Lung (tissue), 12 donors: ENCODE results near the gene ATP10A. TPM values are rescaled to one million over a fixed set of nuclear protein-coding genes. Genes with fewer than 3 reads are reported as not detected.

Experiments used
- ATAC-seq: fragments of 200-7000 bp; cut with Tn5 transposase; one replicate; pipeline ENCODE4 v1.9.1; 2020; ENCODE audit warnings: moderate number of reproducible peaks; ENCODE audit not compliant: insufficient read depth, low FRiP score
- DNase-seq, 3 donors: peaks; one replicate each; pipeline ENCODE4 v3.0.0-alpha.2; 2013 to 2017
- H3K27ac ChIP-seq, 2 donors: one replicate each; pipeline ENCODE4 v1.5.1; 2013; ENCODE audit warnings: mild to moderate bottlenecking in 2 of 2, moderate library complexity in 2 of 2, control low read depth in 1 of 2, inconsistent platforms in 1 of 2, low read depth in 1 of 2, low read length in 1 of 2
- H3K27me3 ChIP-seq, 3 donors: one replicate each; pipeline ENCODE4 v1.5.1; 2013; ENCODE audit warnings: low read length in 2 of 3; ENCODE audit not compliant: control insufficient read depth in 3 of 3, insufficient read depth in 3 of 3
- H3K36me3 ChIP-seq, 4 donors: one replicate each; pipeline ENCODE4 v1.5.1; 2013; ENCODE audit warnings: low read length in 4 of 4, mild to moderate bottlenecking in 1 of 4, moderate library complexity in 1 of 4; ENCODE audit not compliant: control insufficient read depth in 4 of 4, insufficient read depth in 4 of 4
- H3K4me1 ChIP-seq, 5 donors: one replicate each; pipeline ENCODE4 v1.5.1; 2013; ENCODE audit warnings: low read length in 5 of 5, mild to moderate bottlenecking in 2 of 5, moderate library complexity in 1 of 5; ENCODE audit not compliant: control insufficient read depth in 5 of 5, insufficient read depth in 5 of 5
- H3K4me3 ChIP-seq: one replicate; pipeline ENCODE4 v1.5.1; 2013; ENCODE audit warnings: mild to moderate bottlenecking, control low read depth, moderate library complexity
- H3K9ac ChIP-seq, 2 donors: one replicate each; pipeline ENCODE4 v1.5.1; 2013; ENCODE audit warnings: low read length in 2 of 2, control low read depth in 1 of 2; ENCODE audit not compliant: insufficient read depth in 1 of 2
- H3K9me3 ChIP-seq, 4 donors: one replicate each; pipeline ENCODE4 v1.5.1; 2013; ENCODE audit warnings: low read length in 3 of 4, mild to moderate bottlenecking in 1 of 4, moderate library complexity in 1 of 4; ENCODE audit not compliant: control insufficient read depth in 4 of 4, insufficient read depth in 3 of 4
- CTCF ChIP-seq: IDR thresholded peaks from 2 replicates; pipeline ENCODE4 v1.5.1; 2012; ENCODE audit warnings: mild to moderate bottlenecking; ENCODE audit errors: control extremely low read depth, extremely low read depth
- WGBS, 2 donors: extraction: QIAGEN DNeasy Blood & Tissue Kit; methylation state at CpG; one replicate each; pipeline ENCODE4 v1.1.7; 2013; 5-methylcytosine and 5-hydroxymethylcytosine counted together
- polyA plus RNA-seq, 2 donors: library from polyadenylated mRNA; stranded (reverse); fragments of 200-250 nt; gene quantifications; one replicate each; pipeline ENCODE4 v1.2.1, GENCODE V29; 2013
- total RNA-seq, 2 donors: library from RNA; depleted of rRNA in 1 of 2; stranded (reverse); fragments of >200 nt in 1 of 2; gene quantifications; one replicate each; pipeline ENCODE4 v1.2.1, GENCODE V29; 2014 to 2021
- donor health status: control.
- donor health status: control.
- donor health status: Bipolar disorder and iron deficiency.
- donor health status: healthy.
- donor health status: DM: yes; HTN: yes; CAD: no.

ATP10A gene
- total and polyA plus RNA-seq, 4 donors = 4.5 to 33.7 (median 6.2) TPM

GRCh38 chr15:25727867-25728600, 135.1 kb downstream of the ATP10A start:
- peaks cover 0 to 2% (median 0%) of the 10 kb centered on the region in 5 donors for H3K4me1 ChIP-seq
- DNase-seq = no peak
- WGBS, 2 donors = 87 to 89% methylated on average over 18 of the region's 18 CpGs
- H3K27ac ChIP-seq = no peak overlapping the region
- no peak overlapping the region for H3K4me3 ChIP-seq
- no peaks in the 10 kb centered on the region for H3K9me3 ChIP-seq
- no peak for ATAC-seq
- H3K27me3 ChIP-seq = no peaks in the 10 kb centered on the region
- no peak for TF ChIP-seq CTCF
- H3K36me3 ChIP-seq = peaks cover 0 to 6% (median 0%) of the 10 kb centered on the region in 4 donors
- no peak overlapping the region for H3K9ac ChIP-seq

GRCh38 chr15:25727116-25727515, 136.0 kb downstream of the ATP10A start:
- Histone ChIP-seq H3K9ac (no peak overlapping the region), H3K27ac (no peak overlapping the region), H3K4me3 (no peak overlapping the region), H3K27me3 (no peaks in the 10 kb centered on the region), H3K9me3 (no peaks in the 10 kb centered on the region), H3K4me1 (peaks cover 0 to 2% (median 0%) of the 10 kb centered on the region in 5 donors), H3K36me3 (peaks cover 0 to 5% (median 0%) of the 10 kb centered on the region in 4 donors)
- 94 to 95% methylated on average over 15 of the region's 15 CpGs for WGBS, 2 donors
- DNase-seq (no peak), ATAC-seq (no peak)
- no peak for TF ChIP-seq CTCF

GRCh38 chr15:25725758-25726157, 137.4 kb downstream of the ATP10A start:
- H3K9me3 ChIP-seq = no peaks in the 10 kb centered on the region
- no peak overlapping the region for H3K27ac ChIP-seq
- no peaks in the 10 kb centered on the region for H3K27me3 ChIP-seq
- H3K4me1 ChIP-seq = peaks cover 0 to 2% (median 0%) of the 10 kb centered on the region in 5 donors
- no peak overlapping the region for H3K9ac ChIP-seq
- ATAC-seq (no peak), DNase-seq (no peak)
- TF ChIP-seq CTCF = no peak
- H3K4me3 ChIP-seq = no peak overlapping the region
- 95 to 96% methylated on average over 14 of the region's 14 CpGs for WGBS, 2 donors
- peaks cover 0 to 7% (median 0%) of the 10 kb centered on the region in 4 donors for H3K36me3 ChIP-seq
